HG03565 (cell line): ENCODE results near the gene ZIC3.

ENCODE experiments used
- ATAC-seq: cut with Tn5 transposase; IDR thresholded peaks from one replicate; pipeline ENCODE4 v1.9.1; 2021; ENCODE audit warnings: mild to moderate bottlenecking, moderate library complexity; ENCODE audit not compliant: unreplicated experiment

Gene ZIC3

GRCh38 chrX:137573324-137574101, 7.6 kb downstream of the ZIC3 start:
- no peak for ATAC-seq

GRCh38 chrX:137574102-137574783, 8.3 kb downstream of the ZIC3 start:
- ATAC-seq = no peak

- ATAC-seq = no peak
These were observed 8.9 kb downstream of the ZIC3 start for GRCh38 chrX:137574784-137575293.

DNA sequence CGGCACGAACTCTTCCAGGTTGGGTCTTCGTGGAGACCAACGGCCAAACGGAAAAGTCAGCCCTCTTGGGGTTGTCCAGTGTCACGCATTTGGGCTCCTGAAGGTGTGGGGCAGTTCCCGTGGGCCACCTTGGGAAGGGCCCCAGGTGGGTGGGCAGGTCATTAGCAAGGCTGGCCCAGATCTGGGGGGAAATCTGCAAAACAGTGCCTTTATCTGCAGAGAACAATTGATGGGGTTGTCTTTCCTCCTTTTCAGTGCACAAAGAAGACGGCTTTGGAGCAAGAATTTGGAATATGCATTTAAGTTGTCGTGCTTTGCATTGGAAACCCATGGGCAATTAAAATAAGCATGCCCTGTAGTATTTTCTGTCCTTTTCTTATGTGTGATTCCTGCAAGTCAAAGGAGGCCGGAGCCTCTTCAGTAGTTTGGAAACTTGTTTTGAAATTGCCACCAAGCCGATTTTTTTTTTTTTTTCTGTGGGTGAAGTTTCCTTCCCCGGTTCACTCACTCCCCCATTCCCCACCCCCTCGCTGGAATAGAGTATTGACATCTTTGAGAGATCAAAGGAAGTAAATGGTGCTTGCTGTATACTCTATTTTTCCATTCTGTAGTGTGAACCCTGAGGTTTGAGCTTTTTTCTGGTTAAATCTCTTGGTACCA, 9.8 kb downstream of the ZIC3 start:
- ATAC-seq = no peak

- ATAC-seq = no peak
These were observed 21.2 kb downstream of the ZIC3 start for GRCh38 chrX:137587151-137587550.

DNA sequence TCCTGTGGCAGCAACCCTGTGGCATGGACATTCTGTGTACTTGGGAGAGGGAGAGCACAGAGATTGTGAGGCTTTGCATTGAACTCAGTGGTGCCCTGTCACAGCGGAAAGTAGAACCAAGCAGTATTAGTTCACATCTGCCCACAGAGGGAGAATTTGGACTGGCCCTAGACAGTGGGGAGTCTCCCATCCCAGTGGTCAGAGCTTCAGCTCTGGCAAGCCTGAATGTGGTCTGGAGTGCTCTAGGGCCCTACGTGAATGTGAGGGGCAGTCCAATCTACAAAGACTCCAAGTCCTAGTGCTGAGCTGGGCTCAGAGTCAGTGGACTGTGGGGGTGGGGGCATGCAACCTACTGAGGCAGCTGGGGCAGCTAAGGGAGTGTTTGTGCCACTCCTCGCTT, 34.8 kb downstream of the ZIC3 start:
- no peak for ATAC-seq
